COLO668 (cell line): ENCODE measurements around the gene SPDYE3.

Experiments
- DNase-seq: peaks from one replicate; lab custom pipeline; 2025; ENCODE audit not compliant: unreplicated experiment; lab: John Stamatoyannopoulos, UW

The SPDYE3 gene

DNA sequence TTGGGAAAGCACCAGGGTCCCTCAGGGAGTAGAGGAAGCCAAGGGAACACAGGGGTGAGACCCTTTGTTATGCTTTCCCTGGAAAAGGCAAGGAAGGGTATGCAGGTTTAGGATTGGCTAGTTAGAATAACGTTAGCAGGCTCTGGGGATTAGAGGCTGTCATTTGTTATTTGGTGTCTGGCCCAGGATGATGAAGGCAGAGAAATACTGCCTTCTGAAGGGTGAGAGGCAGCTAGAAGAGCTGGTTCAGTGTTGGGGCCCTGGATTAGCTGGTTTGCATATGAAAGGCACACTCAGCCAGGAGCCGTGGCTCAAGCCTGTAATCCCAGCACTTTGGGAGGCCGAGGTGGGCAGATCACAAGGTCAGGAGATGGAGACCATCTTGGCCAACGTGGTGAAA, 62.8 kb downstream of the SPDYE3 start:
- no peak for DNase-seq

DNA sequence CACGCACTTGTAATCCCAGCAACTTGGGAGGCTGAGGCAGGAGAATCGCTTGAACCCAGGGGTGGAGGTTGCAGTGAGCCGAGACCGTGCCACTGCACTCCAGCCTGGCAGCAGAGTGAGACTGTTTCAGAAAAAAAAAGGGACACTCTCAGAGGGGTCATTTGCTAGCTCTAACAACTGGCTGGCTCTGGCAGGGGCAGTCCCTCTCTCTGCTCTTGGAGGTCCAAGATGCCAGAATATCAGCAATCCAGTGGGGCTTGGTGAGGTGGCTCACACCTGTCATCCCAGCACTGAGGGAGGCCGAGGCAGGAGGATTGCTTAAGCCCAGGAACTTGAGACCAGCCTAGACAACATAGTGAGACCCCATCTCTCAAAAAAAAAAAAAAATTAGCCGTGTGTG, 63.2 kb downstream of the SPDYE3 start:
- no peak for DNase-seq

DNA sequence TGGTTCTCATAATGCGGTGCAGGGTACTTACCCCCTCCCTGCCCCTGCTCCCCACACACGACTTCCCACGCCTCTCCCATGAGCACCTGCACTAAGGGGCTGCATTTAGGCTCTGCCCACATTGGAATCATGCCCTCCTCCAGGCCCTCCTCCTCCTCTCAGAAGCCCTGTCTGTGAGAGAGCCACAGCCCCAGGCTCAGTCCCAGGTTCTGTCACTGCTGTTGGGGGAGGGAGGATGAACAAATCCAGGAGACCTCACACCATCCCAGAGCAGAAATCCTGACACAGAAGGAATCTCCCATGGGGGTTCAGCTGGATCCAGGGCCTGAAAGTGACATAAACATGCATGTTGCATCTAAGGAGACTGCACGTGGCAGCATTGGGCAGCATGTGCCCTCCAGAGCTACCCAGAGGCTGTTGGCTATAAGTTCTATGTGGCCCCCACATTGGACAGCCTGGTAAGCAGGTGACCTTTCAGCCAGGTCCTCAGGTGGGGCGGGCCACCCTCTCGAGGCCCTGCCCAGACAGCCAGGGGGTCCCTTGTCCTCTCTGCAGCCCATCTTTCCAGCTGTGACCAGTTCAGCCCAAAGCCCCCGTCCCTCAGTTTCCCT, 64.2 kb downstream of the SPDYE3 start:
- DNase-seq: no peak
